Hepatocyte (in vitro differentiated cells): ENCODE results near the gene EMC8. TPM values are rescaled to one million over a fixed set of nuclear protein-coding genes. Genes with fewer than 3 reads are reported as not detected.

Experiments
- DNase-seq: peaks from one replicate; pipeline ENCODE4 v3.0.0-alpha.2; 2016; ENCODE audit warnings: low spot score
- H2AFZ ChIP-seq: fragments of 200-600 bp; sonication (generic); 2 replicates; pipeline ENCODE4 v1.6.0; 2016; ENCODE audit warnings: antibody characterized with exemption, mild to moderate bottlenecking
- H3K27ac ChIP-seq: fragments of 200-600 bp; sonication (generic); 2 replicates; pipeline ENCODE4 v1.5.1; 2016; ENCODE audit warnings: mild to moderate bottlenecking
- H3K27me3 ChIP-seq: fragments of 200-600 bp; sonication (generic); 2 replicates; pipeline ENCODE4 v1.6.1; 2016
- H3K36me3 ChIP-seq: fragments of 200-600 bp; sonication (generic); replicated peaks from 2 replicates; pipeline ENCODE4 v1.5.1; 2016; ENCODE audit warnings: low read depth; ENCODE audit not compliant: insufficient read depth
- H3K4me1 ChIP-seq: fragments of 200-600 bp; sonication (generic); 2 replicates; pipeline ENCODE4 v1.5.1; 2016; ENCODE audit warnings: mild to moderate bottlenecking, moderate library complexity; ENCODE audit not compliant: insufficient read depth
- H3K4me2 ChIP-seq: fragments of 200-600 bp; sonication (generic); 2 replicates; pipeline ENCODE4 v1.6.0; 2016
- H3K4me3 ChIP-seq: fragments of 200-600 bp; sonication (generic); 2 replicates; pipeline ENCODE4 v1.5.1; 2016; ENCODE audit warnings: mild to moderate bottlenecking
- H3K79me2 ChIP-seq: fragments of 200-600 bp; sonication (generic); 2 replicates; pipeline ENCODE4 v1.6.0; 2017; ENCODE audit warnings: mild to moderate bottlenecking
- H3K9me2 ChIP-seq: fragments of 200-600 bp; sonication (generic); replicated peaks from 2 replicates; pipeline ENCODE4 v1.6.0; 2017; ENCODE audit warnings: mild to moderate bottlenecking; ENCODE audit not compliant: insufficient read depth
- H3K9me3 ChIP-seq: fragments of 200-600 bp; sonication (generic); 2 replicates; pipeline ENCODE4 v1.5.1; 2016; ENCODE audit warnings: low read depth, mild to moderate bottlenecking
- H4K20me1 ChIP-seq: fragments of 200-600 bp; sonication (generic); 2 replicates; pipeline ENCODE4 v1.6.0; 2016; ENCODE audit warnings: mild to moderate bottlenecking; ENCODE audit not compliant: insufficient read depth, poor library complexity, severe bottlenecking
- CTCF ChIP-seq: fragments of 200-600 bp; sonication (generic); IDR thresholded peaks from 2 replicates; pipeline ENCODE4 v1.5.1; 2016; ENCODE audit warnings: antibody characterized with exemption, mild to moderate bottlenecking; ENCODE audit not compliant: poor library complexity
- EZH2 ChIP-seq: fragments of 200-600 bp; sonication (generic); IDR thresholded peaks from 2 replicates; pipeline ENCODE4 v1.6.1; 2016; ENCODE audit warnings: antibody characterized with exemption, mild to moderate bottlenecking, borderline replicate concordance
- EZH2phosphoT487 ChIP-seq: fragments of 200-600 bp; sonication (generic); IDR thresholded peaks from one replicate; pipeline ENCODE4 v1.6.1; 2018; ENCODE audit warnings: antibody characterized with exemption, mild to moderate bottlenecking, low read depth, moderate library complexity; ENCODE audit not compliant: unreplicated experiment, severe bottlenecking
- WGBS: methylation state at CpG from one replicate; pipeline ENCODE4 v1.1.6; 2016; ENCODE audit warnings: low lambda C conversion rate; ENCODE audit errors: missing lambda C conversion rate; 5-methylcytosine and 5-hydroxymethylcytosine counted together
- polyA plus RNA-seq: library from polyadenylated mRNA; unstranded; fragments of >200 nt; fragmentation: Nextera tagmentation; extraction: Ambion mirVana; gene quantifications from 2 replicates; pipeline ENCODE4 v1.2.1, GENCODE V29; 2016
- total RNA-seq: library from RNA; depleted of rRNA; stranded (reverse); fragments of >200 nt; gene quantifications from 2 replicates; pipeline ENCODE4 v1.2.3, GENCODE V29; 2014

The EMC8 gene
- total and polyA plus RNA-seq, 2 experiments from 2014 or later = 35.0 to 50.6 TPM

DNA sequence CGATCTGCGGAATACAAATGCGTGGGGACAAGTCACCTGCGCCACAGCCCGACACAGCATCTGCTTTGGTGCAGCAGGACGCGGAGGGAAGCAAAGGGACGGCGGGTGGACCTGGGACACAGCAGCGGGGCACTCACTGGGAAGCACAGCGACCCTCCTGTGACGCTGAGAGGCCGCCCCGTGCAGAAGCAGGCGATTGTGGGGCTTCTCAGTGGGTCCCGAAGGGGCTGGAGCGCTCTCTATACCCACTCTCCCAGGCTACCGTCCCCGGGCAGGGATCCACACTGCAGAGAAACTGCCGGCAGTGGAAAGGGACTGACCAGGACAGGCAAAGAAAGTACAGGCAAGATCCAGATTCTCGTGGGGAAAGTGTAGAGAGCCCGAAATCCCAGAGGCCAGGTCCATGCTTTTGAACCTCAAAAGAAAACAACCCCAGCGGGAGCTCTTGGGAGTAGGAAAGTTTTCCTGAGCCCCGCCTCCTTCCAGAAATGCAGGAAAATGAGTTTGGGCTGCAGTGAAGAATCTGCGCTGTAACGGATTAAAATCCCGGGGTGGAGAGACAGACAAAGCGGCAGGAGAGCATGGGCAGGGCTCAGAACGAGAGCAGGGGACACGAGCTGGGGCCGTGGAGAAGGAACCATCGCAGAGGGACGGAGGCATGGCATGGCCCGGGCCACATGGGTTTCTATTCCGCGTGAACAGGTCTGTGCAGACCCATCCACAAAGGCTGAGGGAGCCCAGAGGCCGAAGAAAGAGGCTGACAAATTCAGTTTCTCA is 12.9 kb upstream of the EMC8 start:
- TF ChIP-seq EZH2phosphoT487 (no peak), CTCF (no peak)
- H3K9me2 ChIP-seq = no peaks in the 10 kb centered on the region
- 77% methylated on average over 37 of the region's 37 CpGs for WGBS

GRCh38 chr16:85810742-85811115 is 11.4 kb upstream of the EMC8 start:
- WGBS = 90% methylated on average over 7 of the region's 7 CpGs
- Histone ChIP-seq H4K20me1 (no peaks in the 10 kb centered on the region), H3K36me3 (no peaks in the 10 kb centered on the region), H3K4me3 (no peak overlapping the region), H3K27me3 (no peaks in the 10 kb centered on the region), H2AFZ (no peak overlapping the region), H3K4me1 (no peaks in the 10 kb centered on the region), H3K79me2 (no peaks in the 10 kb centered on the region), H3K4me2 (no peak overlapping the region), H3K9me2 (no peaks in the 10 kb centered on the region), H3K9me3 (no peaks in the 10 kb centered on the region), H3K27ac (no peak overlapping the region)
- no peak for DNase-seq
- no peak for TF ChIP-seq CTCF
- no peak for TF ChIP-seq EZH2phosphoT487
- TF ChIP-seq EZH2 = no peak

More for the DNA sequence above, 12.9 kb upstream of the EMC8 start:
- Histone ChIP-seq H4K20me1 (no peaks in the 10 kb centered on the region), H2AFZ (no peak overlapping the region), H3K9me3 (no peaks in the 10 kb centered on the region), H3K4me1 (no peaks in the 10 kb centered on the region), H3K36me3 (no peaks in the 10 kb centered on the region), H3K4me2 (no peak overlapping the region), H3K27me3 (no peaks in the 10 kb centered on the region), H3K4me3 (no peak overlapping the region), H3K27ac (no peak overlapping the region), H3K79me2 (no peaks in the 10 kb centered on the region)
- DNase-seq = no peak

DNA sequence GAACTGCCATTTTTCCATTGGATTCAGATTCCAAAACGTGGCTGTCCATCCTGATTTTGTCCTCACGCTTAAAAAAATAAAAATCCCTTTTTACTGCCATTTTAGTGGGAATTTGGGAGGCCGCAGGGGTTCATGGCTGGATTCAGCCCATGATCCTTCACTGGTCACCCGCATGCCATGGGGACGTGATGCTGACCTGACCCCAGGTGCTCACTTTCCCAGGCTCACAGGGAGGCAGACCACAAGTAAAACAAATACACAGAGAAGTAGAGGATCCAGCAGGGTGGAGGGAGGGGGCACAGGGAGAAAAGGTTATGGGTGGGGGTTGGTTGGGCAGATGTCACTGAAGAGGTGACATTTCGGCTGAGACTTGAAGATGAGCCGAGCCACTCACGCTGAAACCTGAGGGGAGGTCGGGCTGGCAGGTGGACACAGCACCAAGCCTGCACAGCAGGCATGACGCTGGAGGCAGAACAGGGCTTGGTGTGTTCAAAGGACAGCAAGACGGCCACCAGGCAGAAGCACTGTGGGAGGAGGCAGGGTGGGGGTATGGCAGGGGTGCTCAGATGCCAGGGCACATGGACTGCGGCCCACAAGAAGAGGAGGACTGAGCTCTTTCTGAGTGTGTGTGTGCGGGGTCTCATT is 10.9 kb upstream of the EMC8 start:
- Histone ChIP-seq H3K4me1 (no peaks in the 10 kb centered on the region), H3K27ac (no peak overlapping the region), H2AFZ (no peak overlapping the region), H3K36me3 (no peaks in the 10 kb centered on the region), H3K4me3 (no peak overlapping the region), H3K4me2 (no peak overlapping the region), H3K27me3 (no peaks in the 10 kb centered on the region), H3K79me2 (no peaks in the 10 kb centered on the region), H4K20me1 (no peaks in the 10 kb centered on the region), H3K9me2 (no peaks in the 10 kb centered on the region), H3K9me3 (no peaks in the 10 kb centered on the region)
- TF ChIP-seq EZH2 = no peak
- no peak for DNase-seq
- 86% methylated on average over 10 of the region's 13 CpGs for WGBS

DNA sequence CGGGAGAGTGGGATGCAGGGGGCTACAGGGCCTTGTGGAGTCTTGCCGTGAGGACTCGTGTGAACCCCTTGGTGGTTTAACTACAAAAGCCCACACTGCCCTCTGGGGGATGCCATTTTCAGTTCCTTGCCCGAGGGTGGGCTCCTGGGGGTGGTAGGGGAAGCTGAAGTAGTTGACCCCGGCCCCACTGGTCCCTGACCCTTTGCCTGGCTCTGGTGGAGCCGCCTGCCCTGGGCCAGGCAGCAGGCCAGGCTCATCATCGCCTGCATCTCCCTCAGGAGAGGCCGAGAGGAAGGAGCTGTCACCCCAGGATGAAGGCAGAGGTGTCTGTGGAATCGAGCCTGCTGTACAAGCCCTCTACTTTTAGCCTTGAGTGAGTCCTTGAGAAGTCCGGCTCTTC is 10.3 kb upstream of the EMC8 start:
- WGBS = 88% methylated on average over 10 of the region's 10 CpGs
- DNase-seq = no peak
- no peaks in the 10 kb centered on the region for H3K9me3 ChIP-seq
- no peak overlapping the region for H3K4me3 ChIP-seq
- H3K27me3 ChIP-seq = no peaks in the 10 kb centered on the region
- no peak overlapping the region for H3K27ac ChIP-seq
- no peaks in the 10 kb centered on the region for H3K9me2 ChIP-seq
- no peaks in the 10 kb centered on the region for H3K4me1 ChIP-seq
- H3K79me2 ChIP-seq = no peaks in the 10 kb centered on the region
- H3K36me3 ChIP-seq = no peaks in the 10 kb centered on the region
- TF ChIP-seq EZH2phosphoT487 (no peak), CTCF (no peak), EZH2 (no peak)
- no peaks in the 10 kb centered on the region for H4K20me1 ChIP-seq
- no peak overlapping the region for H3K4me2 ChIP-seq
- no peak overlapping the region for H2AFZ ChIP-seq
